ENCODE measurements around the gene ARF3. TPM values are rescaled to one million over a fixed set of nuclear protein-coding genes. Genes with fewer than 3 reads are reported as not detected.

Gene ARF3
- total and polyA plus RNA-seq, 2 of the 13 experiments (the other 11 are each of a cell fraction or from before 2014, with no cell fraction given): 53.8 to 57.9 TPM

DNA sequence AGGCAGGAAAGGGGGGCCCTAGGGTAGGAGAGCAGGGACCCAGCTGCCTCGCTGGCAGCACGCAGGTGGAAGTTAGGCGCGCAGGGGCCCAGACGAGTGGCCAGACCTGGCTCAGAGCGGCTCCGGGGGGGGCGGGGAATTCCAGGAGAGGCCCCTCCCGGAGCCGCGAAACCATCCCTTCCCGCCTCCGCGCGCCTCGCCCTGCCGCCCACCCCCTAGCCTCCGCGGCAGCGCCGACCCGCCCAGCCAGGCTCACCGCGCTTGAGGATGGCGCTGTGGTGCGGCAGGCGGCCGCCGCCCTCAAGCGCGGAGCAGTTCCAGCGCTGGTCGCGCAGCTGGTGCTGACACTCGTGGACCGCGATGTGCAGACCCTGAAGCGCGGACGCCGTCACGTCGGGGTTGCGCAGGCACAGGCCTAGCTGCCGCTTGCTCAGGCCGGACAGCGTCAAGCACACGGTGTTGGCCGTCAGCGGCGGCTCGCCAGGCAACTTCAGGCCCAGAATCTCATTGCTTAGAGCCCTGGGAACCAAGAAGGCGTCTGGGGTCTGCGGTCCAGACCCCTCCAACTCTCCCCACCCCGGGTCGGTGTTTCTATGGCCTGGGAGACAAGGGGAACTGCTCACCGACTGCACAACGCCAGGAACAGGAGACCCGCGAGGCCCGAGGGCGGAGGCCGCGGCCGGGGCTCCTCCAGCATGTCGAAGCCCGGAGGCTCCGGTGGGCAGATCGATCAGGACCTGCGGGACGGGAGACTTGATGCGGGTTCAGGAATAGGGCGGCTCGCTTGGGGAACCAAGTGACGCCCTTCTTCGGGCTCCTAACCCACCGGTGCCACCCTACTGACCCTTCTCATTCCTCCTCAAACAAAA, 12.8 kb upstream of the ARF3 start (continued):
- TF ChIP-seq, protein P1, sequence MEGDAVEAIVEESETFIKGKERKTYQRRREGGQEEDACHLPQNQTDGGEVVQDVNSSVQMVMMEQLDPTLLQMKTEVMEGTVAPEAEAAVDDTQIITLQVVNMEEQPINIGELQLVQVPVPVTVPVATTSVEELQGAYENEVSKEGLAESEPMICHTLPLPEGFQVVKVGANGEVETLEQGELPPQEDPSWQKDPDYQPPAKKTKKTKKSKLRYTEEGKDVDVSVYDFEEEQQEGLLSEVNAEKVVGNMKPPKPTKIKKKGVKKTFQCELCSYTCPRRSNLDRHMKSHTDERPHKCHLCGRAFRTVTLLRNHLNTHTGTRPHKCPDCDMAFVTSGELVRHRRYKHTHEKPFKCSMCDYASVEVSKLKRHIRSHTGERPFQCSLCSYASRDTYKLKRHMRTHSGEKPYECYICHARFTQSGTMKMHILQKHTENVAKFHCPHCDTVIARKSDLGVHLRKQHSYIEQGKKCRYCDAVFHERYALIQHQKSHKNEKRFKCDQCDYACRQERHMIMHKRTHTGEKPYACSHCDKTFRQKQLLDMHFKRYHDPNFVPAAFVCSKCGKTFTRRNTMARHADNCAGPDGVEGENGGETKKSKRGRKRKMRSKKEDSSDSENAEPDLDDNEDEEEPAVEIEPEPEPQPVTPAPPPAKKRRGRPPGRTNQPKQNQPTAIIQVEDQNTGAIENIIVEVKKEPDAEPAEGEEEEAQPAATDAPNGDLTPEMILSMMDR (CRISPR knock-in tag; IDR thresholded peaks at IDR 0.05): peak; percentile 58
- TF ChIP-seq TGIF2 (CRISPR knock-in tag; IDR thresholded peaks at IDR 0.05) (no peak), ZFY (CRISPR knock-in tag; IDR thresholded peaks at IDR 0.05) (peak; percentile 61), MEIS1 (CRISPR knock-in tag; IDR thresholded peaks at IDR 0.05; ENCODE audit: borderline replicate concordance) (0 out of 2 replicates have a peak, but pooled peaks have one; percentile 54), ZNF24 (IDR thresholded peaks at IDR 0.05) (no peak), CBFB (CRISPR knock-in tag; IDR thresholded peaks at IDR 0.05) (0 out of 2 replicates have a peak, but pooled peaks have one; percentile 21), ZNF670 (CRISPR knock-in tag; IDR thresholded peaks at IDR 0.05; ENCODE audit: borderline replicate concordance) (peak; percentile 79; the same call in 1 of the 2 replicates), ZNF552 (CRISPR knock-in tag; IDR thresholded peaks at IDR 0.05; ENCODE audit: borderline replicate concordance) (0 out of 2 replicates have a peak, but pooled peaks have one; percentile 60), SALL2 (CRISPR knock-in tag; IDR thresholded peaks at IDR 0.05) (no peak), TFDP1 (CRISPR knock-in tag; IDR thresholded peaks at IDR 0.05; ENCODE audit: borderline replicate concordance) (peak; percentile 43; the same call in 1 of the 2 replicates), BCL6 (CRISPR knock-in tag; IDR thresholded peaks at IDR 0.05) (no peak), PAX8 (CRISPR knock-in tag; IDR thresholded peaks at IDR 0.05; ENCODE audit: borderline replicate concordance) (0 out of 2 replicates have a peak, but pooled peaks have one; percentile 38)
- TF ChIP-seq, protein P2, sequence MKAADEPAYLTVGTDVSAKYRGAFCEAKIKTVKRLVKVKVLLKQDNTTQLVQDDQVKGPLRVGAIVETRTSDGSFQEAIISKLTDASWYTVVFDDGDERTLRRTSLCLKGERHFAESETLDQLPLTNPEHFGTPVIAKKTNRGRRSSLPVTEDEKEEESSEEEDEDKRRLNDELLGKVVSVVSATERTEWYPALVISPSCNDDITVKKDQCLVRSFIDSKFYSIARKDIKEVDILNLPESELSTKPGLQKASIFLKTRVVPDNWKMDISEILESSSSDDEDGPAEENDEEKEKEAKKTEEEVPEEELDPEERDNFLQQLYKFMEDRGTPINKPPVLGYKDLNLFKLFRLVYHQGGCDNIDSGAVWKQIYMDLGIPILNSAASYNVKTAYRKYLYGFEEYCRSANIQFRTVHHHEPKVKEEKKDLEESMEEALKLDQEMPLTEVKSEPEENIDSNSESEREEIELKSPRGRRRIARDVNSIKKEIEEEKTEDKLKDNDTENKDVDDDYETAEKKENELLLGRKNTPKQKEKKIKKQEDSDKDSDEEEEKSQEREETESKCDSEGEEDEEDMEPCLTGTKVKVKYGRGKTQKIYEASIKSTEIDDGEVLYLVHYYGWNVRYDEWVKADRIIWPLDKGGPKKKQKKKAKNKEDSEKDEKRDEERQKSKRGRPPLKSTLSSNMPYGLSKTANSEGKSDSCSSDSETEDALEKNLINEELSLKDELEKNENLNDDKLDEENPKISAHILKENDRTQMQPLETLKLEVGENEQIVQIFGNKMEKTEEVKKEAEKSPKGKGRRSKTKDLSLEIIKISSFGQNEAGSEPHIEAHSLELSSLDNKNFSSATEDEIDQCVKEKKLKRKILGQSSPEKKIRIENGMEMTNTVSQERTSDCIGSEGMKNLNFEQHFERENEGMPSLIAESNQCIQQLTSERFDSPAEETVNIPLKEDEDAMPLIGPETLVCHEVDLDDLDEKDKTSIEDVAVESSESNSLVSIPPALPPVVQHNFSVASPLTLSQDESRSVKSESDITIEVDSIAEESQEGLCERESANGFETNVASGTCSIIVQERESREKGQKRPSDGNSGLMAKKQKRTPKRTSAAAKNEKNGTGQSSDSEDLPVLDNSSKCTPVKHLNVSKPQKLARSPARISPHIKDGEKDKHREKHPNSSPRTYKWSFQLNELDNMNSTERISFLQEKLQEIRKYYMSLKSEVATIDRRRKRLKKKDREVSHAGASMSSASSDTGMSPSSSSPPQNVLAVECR (CRISPR knock-in tag; IDR thresholded peaks at IDR 0.05; ENCODE audit: borderline replicate concordance): 0 out of 2 replicates have a peak, but pooled peaks have one; percentile 22
- TF ChIP-seq, protein P3, sequence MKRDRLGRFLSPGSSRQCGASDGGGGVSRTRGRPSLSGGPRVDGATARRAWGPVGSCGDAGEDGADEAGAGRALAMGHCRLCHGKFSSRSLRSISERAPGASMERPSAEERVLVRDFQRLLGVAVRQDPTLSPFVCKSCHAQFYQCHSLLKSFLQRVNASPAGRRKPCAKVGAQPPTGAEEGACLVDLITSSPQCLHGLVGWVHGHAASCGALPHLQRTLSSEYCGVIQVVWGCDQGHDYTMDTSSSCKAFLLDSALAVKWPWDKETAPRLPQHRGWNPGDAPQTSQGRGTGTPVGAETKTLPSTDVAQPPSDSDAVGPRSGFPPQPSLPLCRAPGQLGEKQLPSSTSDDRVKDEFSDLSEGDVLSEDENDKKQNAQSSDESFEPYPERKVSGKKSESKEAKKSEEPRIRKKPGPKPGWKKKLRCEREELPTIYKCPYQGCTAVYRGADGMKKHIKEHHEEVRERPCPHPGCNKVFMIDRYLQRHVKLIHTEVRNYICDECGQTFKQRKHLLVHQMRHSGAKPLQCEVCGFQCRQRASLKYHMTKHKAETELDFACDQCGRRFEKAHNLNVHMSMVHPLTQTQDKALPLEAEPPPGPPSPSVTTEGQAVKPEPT (CRISPR knock-in tag; IDR thresholded peaks at IDR 0.05; ENCODE audit: low read depth): 0 out of 2 replicates have a peak, but pooled peaks have one; percentile 53
- TF ChIP-seq, protein P4, sequence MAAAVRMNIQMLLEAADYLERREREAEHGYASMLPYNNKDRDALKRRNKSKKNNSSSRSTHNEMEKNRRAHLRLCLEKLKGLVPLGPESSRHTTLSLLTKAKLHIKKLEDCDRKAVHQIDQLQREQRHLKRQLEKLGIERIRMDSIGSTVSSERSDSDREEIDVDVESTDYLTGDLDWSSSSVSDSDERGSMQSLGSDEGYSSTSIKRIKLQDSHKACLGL (CRISPR knock-in tag; IDR thresholded peaks at IDR 0.05): peak; percentile 55; the same call in 1 of the 2 replicates

All from HepG2 (cell line).